Gastroesophageal sphincter (tissue), 3 donors: ENCODE data around the gene RYR2.

Source experiments
- POLR2A ChIP-seq, 2 donors: fragments of 450-650 bp; IDR thresholded peaks; one replicate each; pipeline ENCODE4 v1.6.1; 2017; ENCODE audit warnings: antibody characterized with exemption in 2 of 2, mild to moderate bottlenecking in 2 of 2, moderate library complexity in 1 of 2
- POLR2AphosphoS5 ChIP-seq: sonication (generic); formaldehyde crosslinking; IDR thresholded peaks from one replicate; pipeline ENCODE4 v1.6.1; 2017; ENCODE audit warnings: antibody characterized with exemption
- TF ChIP-seq, protein P1 (sequence below), 4 experiments: fragments of 200-600 bp in 2 of 4; fragments of 450-650 bp in 2 of 4; sonication (generic) in 1 of 4; IDR thresholded peaks; one replicate each; pipeline ENCODE4 v1.5.1; 2017 to 2019; ENCODE audit warnings: antibody characterized with exemption in 4 of 4, mild to moderate bottlenecking in 2 of 4, moderate library complexity in 2 of 4

DNA sequence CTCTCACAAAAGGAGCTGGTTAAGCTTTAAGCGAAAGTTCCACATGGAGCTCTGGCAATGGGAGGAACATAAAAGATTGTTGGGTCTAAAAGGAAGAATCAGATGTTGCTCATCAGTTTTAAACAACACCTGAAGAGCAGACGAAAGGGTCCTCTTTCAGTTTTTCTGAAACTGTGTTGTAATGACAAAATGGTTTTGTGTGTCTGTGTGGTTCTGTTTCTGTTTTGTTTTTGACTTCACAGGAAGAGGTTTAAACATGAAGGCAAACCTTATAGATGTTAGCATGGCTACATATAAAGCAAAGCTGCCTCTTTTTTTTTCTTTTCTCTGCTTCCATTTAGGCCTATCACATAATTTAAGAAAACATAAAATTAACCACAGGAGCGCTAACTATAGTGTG is 712.6 kb downstream of the RYR2 start:
- TF ChIP-seq, protein P1, sequence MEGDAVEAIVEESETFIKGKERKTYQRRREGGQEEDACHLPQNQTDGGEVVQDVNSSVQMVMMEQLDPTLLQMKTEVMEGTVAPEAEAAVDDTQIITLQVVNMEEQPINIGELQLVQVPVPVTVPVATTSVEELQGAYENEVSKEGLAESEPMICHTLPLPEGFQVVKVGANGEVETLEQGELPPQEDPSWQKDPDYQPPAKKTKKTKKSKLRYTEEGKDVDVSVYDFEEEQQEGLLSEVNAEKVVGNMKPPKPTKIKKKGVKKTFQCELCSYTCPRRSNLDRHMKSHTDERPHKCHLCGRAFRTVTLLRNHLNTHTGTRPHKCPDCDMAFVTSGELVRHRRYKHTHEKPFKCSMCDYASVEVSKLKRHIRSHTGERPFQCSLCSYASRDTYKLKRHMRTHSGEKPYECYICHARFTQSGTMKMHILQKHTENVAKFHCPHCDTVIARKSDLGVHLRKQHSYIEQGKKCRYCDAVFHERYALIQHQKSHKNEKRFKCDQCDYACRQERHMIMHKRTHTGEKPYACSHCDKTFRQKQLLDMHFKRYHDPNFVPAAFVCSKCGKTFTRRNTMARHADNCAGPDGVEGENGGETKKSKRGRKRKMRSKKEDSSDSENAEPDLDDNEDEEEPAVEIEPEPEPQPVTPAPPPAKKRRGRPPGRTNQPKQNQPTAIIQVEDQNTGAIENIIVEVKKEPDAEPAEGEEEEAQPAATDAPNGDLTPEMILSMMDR (IDR thresholded peaks at IDR 0.05), result no peak
- no peak for TF ChIP-seq POLR2A (IDR thresholded peaks at IDR 0.05)
- TF ChIP-seq POLR2AphosphoS5, result no peak
